NAMALWA (cell line): ENCODE measurements around the gene GLYATL1.
A peak's percentile ranks its signal among the peaks of the same experiment; 100 is the strongest.

Experiments used
- DNase-seq: peaks from one replicate; pipeline ENCODE4 v3.0.0-alpha.2; 2015; ENCODE audit warnings: low spot score

The GLYATL1 gene

GRCh38 chr11:58926695-58927094 is 12.6 kb upstream of the GLYATL1 start:
- DNase-seq = no peak

- peak; percentile 84 for DNase-seq
Measured at GRCh38 chr11:58927393-58928106, 11.7 kb upstream of the GLYATL1 start.

GRCh38 chr11:58928107-58928499 is 11.2 kb upstream of the GLYATL1 start:
- no peak for DNase-seq

GRCh38 chr11:58928691-58929090 is 10.6 kb upstream of the GLYATL1 start:
- no peak for DNase-seq

- no peak for DNase-seq
Measured at GRCh38 chr11:58930926-58931325, 8.4 kb upstream of the GLYATL1 start.

- DNase-seq = no peak
Measured at GRCh38 chr11:58933661-58934060, 5.6 kb upstream of the GLYATL1 start.

GRCh38 chr11:58934945-58935513 is 4.3 kb upstream of the GLYATL1 start:
- no peak for DNase-seq

GRCh38 chr11:58938398-58938797 is 890 bp upstream of the GLYATL1 start:
- DNase-seq = no peak

- no peak for DNase-seq
Measured at GRCh38 chr11:58940028-58940427, 740 bp downstream of the GLYATL1 start.

- no peak for DNase-seq
Measured at GRCh38 chr11:58941838-58942237, 2.5 kb downstream of the GLYATL1 start.

- no peak for DNase-seq
Measured at GRCh38 chr11:58945663-58946062, 6.4 kb downstream of the GLYATL1 start.

GRCh38 chr11:58949184-58949583 is 9.9 kb downstream of the GLYATL1 start:
- DNase-seq = no peak

- no peak for DNase-seq
Measured at GRCh38 chr11:58957922-58958321, 18.6 kb downstream of the GLYATL1 start.

GRCh38 chr11:58958500-58958899 is 19.2 kb downstream of the GLYATL1 start:
- peak; percentile 70 for DNase-seq

GRCh38 chr11:58963551-58964104 is 24.3 kb downstream of the GLYATL1 start:
- DNase-seq = no peak

- no peak for DNase-seq
Measured at GRCh38 chr11:58965246-58965985, 26.1 kb downstream of the GLYATL1 start.

- DNase-seq = no peak
Measured at GRCh38 chr11:58968251-58968711, 29.0 kb downstream of the GLYATL1 start.

- DNase-seq = no peak
Measured at GRCh38 chr11:58977470-58977869, 38.2 kb downstream of the GLYATL1 start.

- no peak for DNase-seq
Measured at GRCh38 chr11:58979222-58979621, 39.9 kb downstream of the GLYATL1 start.

GRCh38 chr11:58980159-58980843 is 41.0 kb downstream of the GLYATL1 start:
- no peak for DNase-seq

- DNase-seq = no peak
Measured at GRCh38 chr11:58992489-58992888, 53.2 kb downstream of the GLYATL1 start.

GRCh38 chr11:58994171-58994570 is 54.9 kb downstream of the GLYATL1 start:
- DNase-seq = no peak
